GM12878 (cell line): ENCODE data around the gene POU5F2. TPM values are rescaled to one million over a fixed set of nuclear protein-coding genes. Genes with fewer than 3 reads are reported as not detected.

Experiments
- ATAC-seq: fragments of 200-7000 bp; cut with Tn5 transposase; 3 replicates; pipeline ENCODE4 v1.9.1; 2020; ENCODE audit warnings: mild to moderate bottlenecking, moderate library complexity
- BruUV-seq: library from RNA; stranded (reverse); fragments of 400-500 nt; replicated peaks from 2 replicates; lab custom pipeline; 2021; lab: Mats Ljungman, UMichigan
- CTCF ChIA-PET: fragments of 300-600 bp; sonication (Branson Sonifier 250); formaldehyde crosslinking; extraction: SDS; loops from one replicate; lab custom pipeline; 2021; ENCODE audit warnings: inconsistent platforms; lab: Yijun Ruan, JAX
- POLR2A ChIA-PET: fragments of 350-600 bp; formaldehyde crosslinking; extraction: SDS; loops from one replicate; lab custom pipeline; 2021; ENCODE audit warnings: inconsistent platforms; lab: Charles Lee
- RAD21 ChIA-PET: fragments of 300-600 bp; sonication (Branson Sonifier 250); formaldehyde crosslinking; loops from one replicate; lab custom pipeline; 2023; ENCODE audit warnings: antibody characterized with exemption; ENCODE audit not compliant: unreplicated experiment; lab: Charles Lee
- SMC1A ChIA-PET: fragments of 300-600 bp; sonication (Branson Sonifier 250); formaldehyde crosslinking; loops from one replicate; lab custom pipeline; 2023; ENCODE audit not compliant: unreplicated experiment, uncharacterized antibody; lab: Charles Lee
- DNase-seq: peaks from one replicate; pipeline ENCODE4 v3.0.0-alpha.2; 2011; ENCODE audit warnings: low read depth, low spot score
- FAIRE-seq: peaks from 3 replicates; lab custom pipeline; 2011; peaks lifted over from hg19 to GRCh38; lab: Jason Lieb, UNC
- H2AFZ ChIP-seq: 2 replicates; pipeline ENCODE4 v1.6.0; 2011; ENCODE audit warnings: low read depth, low read length, control low read depth; ENCODE audit not compliant: control insufficient read depth
- H3K27ac ChIP-seq: 2 replicates; pipeline ENCODE4 v1.5.1; 2011; ENCODE audit warnings: control low read depth; ENCODE audit not compliant: control insufficient read depth, insufficient read depth
- H3K27me3 ChIP-seq, 2 experiments: replicated peaks in 1 of 2; 2 replicates each; pipeline versions ENCODE4 v1.6.0 to v1.6.1; 2011; ENCODE audit warnings: low read length in 1 of 2; ENCODE audit not compliant: control insufficient read depth in 2 of 2, insufficient read depth in 2 of 2
- H3K36me3 ChIP-seq, 2 experiments: 2 replicates each; pipeline ENCODE4 v1.5.1; 2011; ENCODE audit warnings: low read length in 1 of 2; ENCODE audit not compliant: control insufficient read depth in 2 of 2, insufficient read depth in 2 of 2
- H3K4me1 ChIP-seq: 2 replicates; pipeline ENCODE4 v1.6.1; 2011; ENCODE audit warnings: mild to moderate bottlenecking, low read length, moderate library complexity, mixed read lengths; ENCODE audit not compliant: control insufficient read depth, insufficient read depth
- H3K4me2 ChIP-seq: 2 replicates; pipeline ENCODE4 v1.6.0; 2011; ENCODE audit warnings: control low read depth; ENCODE audit not compliant: control insufficient read depth, insufficient read depth
- H3K4me3 ChIP-seq: fragments of 200-600 bp; sonication (generic); 2 replicates; pipeline ENCODE4 v1.5.1; 2016
- H3K79me2 ChIP-seq: 2 replicates; pipeline ENCODE4 v1.6.0; 2011; ENCODE audit warnings: low read length; ENCODE audit not compliant: control insufficient read depth, insufficient read depth
- H3K9ac ChIP-seq: 2 replicates; pipeline ENCODE4 v1.8.0; 2011; ENCODE audit warnings: low read length, control low read depth, mixed read lengths; ENCODE audit not compliant: control insufficient read depth, insufficient read depth
- H3K9me3 ChIP-seq: replicated peaks from 3 replicates; pipeline ENCODE4 v1.5.1; 2011; ENCODE audit warnings: mild to moderate bottlenecking, low read length; ENCODE audit not compliant: control insufficient read depth, insufficient read depth
- H4K20me1 ChIP-seq: 2 replicates; pipeline ENCODE4 v1.6.0; 2011; ENCODE audit not compliant: control insufficient read depth, insufficient read depth
- CBFB ChIP-seq: IDR thresholded peaks from 2 replicates; pipeline ENCODE4 v1.6.1; 2016; ENCODE audit warnings: antibody characterized with exemption, low read depth
- CBX3 ChIP-seq: fragments of 200-600 bp; sonication (generic); IDR thresholded peaks from 2 replicates; pipeline ENCODE4 v1.6.1; 2016; ENCODE audit warnings: low read depth, borderline replicate concordance
- EGR1 ChIP-seq, 2 experiments: IDR thresholded peaks; 1 replicate in 1 of 2; 2 replicates in 1 of 2; pipeline ENCODE4 v1.6.1; 2011 to 2012; ENCODE audit warnings: low read depth in 2 of 2, low read length in 2 of 2, borderline replicate concordance in 1 of 2, mild to moderate bottlenecking in 1 of 2, moderate library complexity in 1 of 2
- ETV6 ChIP-seq, 2 experiments: fragments of 450-650 bp in 1 of 2; IDR thresholded peaks in 1 of 2; conservative IDR thresholded peaks in 1 of 2; 2 replicates each; pipeline ENCODE4 v1.6.1; 2014; ENCODE audit warnings: antibody characterized with exemption in 1 of 2, borderline replicate concordance in 1 of 2, low read depth in 1 of 2, mild to moderate bottlenecking in 1 of 2, moderate library complexity in 1 of 2
- FOXK2 ChIP-seq: fragments of 450-650 bp; IDR thresholded peaks from 2 replicates; pipeline ENCODE4 v1.6.1; 2017; ENCODE audit warnings: mild to moderate bottlenecking, moderate library complexity
- HDGF ChIP-seq: fragments of 450-650 bp; IDR thresholded peaks from 2 replicates; pipeline ENCODE4 v1.6.1; 2016; ENCODE audit warnings: antibody characterized with exemption
- KDM1A ChIP-seq: fragments of 200-600 bp; sonication (generic); IDR thresholded peaks from 2 replicates; pipeline ENCODE4 v1.6.1; 2016; ENCODE audit warnings: borderline replicate concordance
- MEF2B ChIP-seq: fragments of 450-650 bp; IDR thresholded peaks from 2 replicates; pipeline ENCODE4 v1.6.1; 2018; ENCODE audit warnings: mild to moderate bottlenecking, moderate library complexity; ENCODE audit not compliant: partially characterized antibody, poor library complexity, severe bottlenecking
- RELA ChIP-seq: fragments of 450-650 bp; IDR thresholded peaks from 2 replicates; pipeline ENCODE4 v1.8.0; 2014; ENCODE audit warnings: borderline replicate concordance; ENCODE audit not compliant: partially characterized antibody
- RFX5 ChIP-seq: IDR thresholded peaks from 2 replicates; pipeline ENCODE4 v1.6.1; 2011; ENCODE audit warnings: low read depth, low read length, improper control_type of control experiment
- SIX5 ChIP-seq: IDR thresholded peaks from 2 replicates; pipeline ENCODE4 v1.6.1; 2011; ENCODE audit warnings: mild to moderate bottlenecking, low read depth, low read length, moderate library complexity; ENCODE audit not compliant: severe bottlenecking
- SMARCA5 ChIP-seq: fragments of 450-650 bp; IDR thresholded peaks from 2 replicates; pipeline ENCODE4 v1.6.1; 2017; ENCODE audit warnings: mild to moderate bottlenecking
- ZNF622 ChIP-seq: fragments of 450-650 bp; IDR thresholded peaks from 2 replicates; pipeline ENCODE4 v1.6.1; 2017; ENCODE audit warnings: mild to moderate bottlenecking, inconsistent platforms
- ZSCAN29 ChIP-seq: fragments of 450-650 bp; IDR thresholded peaks from 2 replicates; pipeline ENCODE4 v1.6.1; 2017; ENCODE audit warnings: mild to moderate bottlenecking, moderate library complexity
- in situ Hi-C: fragments of 300-500 bp; cut with MboI; formaldehyde crosslinking; loops from 9 replicates; pipeline ENCODE4 v1.14.3; 2018; ENCODE audit warnings: mixed read lengths
- intact Hi-C: fragments of 100-400 bp; cut with micrococcal nuclease; formaldehyde crosslinking; loops from one replicate; pipeline ENCODE4 v1.14.2; 2022; ENCODE audit not compliant: unreplicated experiment
- polyA plus RNA-seq, 11 experiments: library from polyadenylated mRNA; depleted of rRNA in 4 of 11; unstranded in 6 of 11; stranded (reverse) in 5 of 11; fragments of >200 nt; fragmentation: Nextera tagmentation in 4 of 11; fragmentation: Illumina TruSeq in 1 of 11; extraction: Ambion mirVana in 4 of 11; extraction: Trizol in 1 of 11; gene quantifications; 1 replicate in 1 of 11; 2 replicates in 10 of 11; pipeline versions ENCODE4 v1.2.1 to v1.2.3, GENCODE V29; 2011 to 2016; ENCODE audit warnings: inconsistent platforms in 2 of 11, missing spikeins in 2 of 11, low read depth in 1 of 11
- total RNA-seq, 4 experiments: library from RNA; depleted of rRNA in 3 of 4; stranded (reverse); fragments of >200 nt in 3 of 4; fragmentation: Illumina TruSeq in 1 of 4; extraction: Trizol in 1 of 4; gene quantifications; 2 replicates each; pipeline versions ENCODE4 v1.2.1 to v1.2.3, GENCODE V29; 2013 to 2021

POU5F2 gene
- total and polyA plus RNA-seq, 10 of the 15 experiments (the other 5 are each of a cell fraction or from before 2014, with no cell fraction given): under 0.01 to 1.4 (median 0.28) TPM

DNA sequence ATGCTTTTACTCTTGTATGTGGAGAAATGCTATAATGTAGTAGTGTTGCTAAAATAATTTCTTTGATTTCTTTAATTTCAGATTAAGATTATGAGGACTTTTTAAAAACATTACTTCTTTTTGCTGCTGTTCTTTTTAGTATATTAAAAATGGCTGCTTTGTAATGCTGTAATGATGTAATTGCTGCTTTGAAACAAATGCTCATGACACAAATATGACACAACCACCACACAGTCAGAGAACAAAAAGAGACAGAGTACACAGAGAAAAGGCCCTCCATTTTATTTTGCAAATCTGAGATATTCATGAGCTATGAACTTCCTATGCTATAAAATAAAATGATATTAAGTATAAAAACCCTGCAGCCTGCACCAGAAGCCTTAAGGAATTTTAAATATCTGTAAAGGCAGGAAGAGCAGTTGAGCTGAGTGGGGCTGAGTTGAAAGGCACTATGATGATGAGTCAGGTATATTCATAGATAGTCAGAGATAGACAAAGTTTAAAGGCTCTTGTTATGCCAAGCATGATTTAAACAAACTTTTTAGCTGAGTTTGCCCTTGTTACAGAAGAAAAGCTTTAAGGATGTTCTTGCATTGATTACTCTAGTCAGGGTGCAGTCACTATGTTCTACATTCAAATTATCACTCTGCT, 5.1 kb upstream of the POU5F2 start:
- ATAC-seq: no peak
- no peaks in the 10 kb centered on the region; the same call in 2 of the 3 replicates for H3K9me3 ChIP-seq
- no peak overlapping the region for H3K4me3 ChIP-seq
- H3K9ac ChIP-seq: no peak overlapping the region
- H4K20me1 ChIP-seq: no peaks in the 10 kb centered on the region
- no TSS peak for BruUV-seq
- ChIA-PET RAD21 (interaction anchor here (0.6 kb wide), 1 partner anchor 57 kb away, joined by 3 read pairs; no protein-coding TSS in a partner anchor), SMC1A (no interaction called here), CTCF (interaction anchor here (0.6 to 0.8 kb wide), 2 partner anchors 55 to 139 kb away, joined by 3 to 4 read pairs; no protein-coding TSS in a partner anchor), POLR2A (no interaction called here)
- no peak overlapping the region for H3K27ac ChIP-seq
- H3K36me3 ChIP-seq: no peaks in the 10 kb centered on the region
- in situ Hi-C loops (no loop called here), intact Hi-C loops (no loop called here)
- TF ChIP-seq MEF2B: no peak
- no peak for TF ChIP-seq CBFB
- TF ChIP-seq SIX5: no peak
- no peak for TF ChIP-seq ETV6 (conservative IDR thresholded peaks at IDR 0.05 in 1 of 2, IDR thresholded peaks at IDR 0.05 in 1 of 2; ENCODE audit: borderline replicate concordance in 1 of 2, low read depth in 1 of 2)
- no peak for TF ChIP-seq CBX3
- no peak for TF ChIP-seq ZNF622
- no peak for TF ChIP-seq SMARCA5
- TF ChIP-seq RELA: no peak
- no peak for TF ChIP-seq HDGF
- no peak for TF ChIP-seq EGR1 (IDR thresholded peaks at IDR 0.05; ENCODE audit: borderline replicate concordance in 1 of 2, low read depth in 2 of 2, low read length in 2 of 2)
- no peak for TF ChIP-seq ZSCAN29
- TF ChIP-seq FOXK2: no peak
- TF ChIP-seq RFX5: no peak
- TF ChIP-seq KDM1A: no peak
- no peaks in the 10 kb centered on the region for H3K79me2 ChIP-seq
- H3K27me3 ChIP-seq: no peaks in the 10 kb centered on the region
- FAIRE-seq: no peak
- H2AFZ ChIP-seq: no peak overlapping the region
- no peaks in the 10 kb centered on the region for H3K4me1 ChIP-seq
- H3K4me2 ChIP-seq: no peak overlapping the region
- no peak for DNase-seq
